HepG2 (cell line): Measurements from ENCODE around the gene HRG. TPM values are rescaled to one million over a fixed set of nuclear protein-coding genes. Genes with fewer than 3 reads are reported as not detected.
A peak's percentile ranks its signal among the peaks of the same experiment; 100 is the strongest.

Experiments used
- AKAP8 ChIP-seq: sonication (generic); formaldehyde crosslinking; IDR thresholded peaks from 2 replicates; pipeline ENCODE4 v1.5.1; 2020; ENCODE audit warnings: mild to moderate bottlenecking, missing genetic modification reagents
- BATF2 ChIP-seq: sonication (generic); formaldehyde crosslinking; IDR thresholded peaks from 2 replicates; pipeline ENCODE4 v1.8.0; 2022; ENCODE audit warnings: mild to moderate bottlenecking, missing genetic modification reagents, moderate library complexity
- CHCHD3 ChIP-seq: sonication (generic); formaldehyde crosslinking; IDR thresholded peaks from 2 replicates; pipeline ENCODE4 v1.8.0; 2022; ENCODE audit warnings: mild to moderate bottlenecking, missing genetic modification reagents, moderate library complexity
- ESRRA ChIP-seq: sonication (generic); formaldehyde crosslinking; IDR thresholded peaks from 2 replicates; pipeline ENCODE4 v1.5.1; 2020; ENCODE audit warnings: mild to moderate bottlenecking, low read depth, missing genetic modification reagents
- HMGA1 ChIP-seq: sonication (generic); formaldehyde crosslinking; conservative IDR thresholded peaks from 2 replicates; pipeline ENCODE4 v1.4.0; 2020; ENCODE audit warnings: missing genetic modification reagents
- MBD4 ChIP-seq: IDR thresholded peaks from 2 replicates; pipeline ENCODE4 v1.6.1; 2012; ENCODE audit warnings: low read length, inconsistent platforms, borderline replicate concordance
- MTA3 ChIP-seq: sonication (generic); formaldehyde crosslinking; IDR thresholded peaks from 2 replicates; pipeline ENCODE4 v1.4.0; 2020; ENCODE audit warnings: missing genetic modification reagents
- NCOA5 ChIP-seq: sonication (generic); formaldehyde crosslinking; IDR thresholded peaks from 2 replicates; pipeline ENCODE4 v1.4.0; 2020; ENCODE audit warnings: missing genetic modification reagents
- NFATC3 ChIP-seq: sonication (generic); formaldehyde crosslinking; IDR thresholded peaks from 2 replicates; pipeline ENCODE4 v1.5.1; 2020; ENCODE audit warnings: mild to moderate bottlenecking, missing genetic modification reagents
- NONO ChIP-seq, 2 experiments: fragments of 450-650 bp in 1 of 2; sonication (generic) in 1 of 2; formaldehyde crosslinking in 1 of 2; IDR thresholded peaks in 1 of 2; conservative IDR thresholded peaks in 1 of 2; 2 replicates each; pipeline versions ENCODE4 v1.6.1 to v1.8.0; 2017 to 2022; ENCODE audit warnings: mild to moderate bottlenecking in 1 of 2, missing genetic modification reagents in 1 of 2, moderate library complexity in 1 of 2
- NR2F6 ChIP-seq, 2 experiments: IDR thresholded peaks; 2 replicates each; pipeline ENCODE4 v1.6.1; 2016; ENCODE audit warnings: antibody characterized with exemption in 1 of 2, mild to moderate bottlenecking in 1 of 2
- PAWR ChIP-seq: sonication (generic); formaldehyde crosslinking; IDR thresholded peaks from 2 replicates; pipeline ENCODE4 v1.4.0; 2020; ENCODE audit warnings: missing genetic modification reagents, mild to moderate bottlenecking, borderline replicate concordance
- PLRG1 ChIP-seq: fragments of 450-650 bp; conservative IDR thresholded peaks from 2 replicates; pipeline ENCODE4 v1.6.1; 2016
- POLR2G ChIP-seq: fragments of 200-400 bp; formaldehyde crosslinking; IDR thresholded peaks from 2 replicates; pipeline ENCODE4 v1.6.1; 2018; ENCODE audit warnings: mild to moderate bottlenecking, low read depth, low read length, moderate library complexity
- RBFOX2 ChIP-seq: fragments of 200-400 bp; formaldehyde crosslinking; IDR thresholded peaks from 2 replicates; pipeline ENCODE4 v1.6.1; 2017; ENCODE audit warnings: low read depth, mild to moderate bottlenecking, low read length
- SMAD3 ChIP-seq: sonication (generic); formaldehyde crosslinking; IDR thresholded peaks from 2 replicates; pipeline ENCODE4 v1.4.0; 2020; ENCODE audit warnings: missing genetic modification reagents
- TCF7 ChIP-seq: sonication (generic); IDR thresholded peaks from 2 replicates; pipeline ENCODE4 v1.6.1; 2016; ENCODE audit warnings: antibody characterized with exemption, low read depth
- ZBTB26 ChIP-seq: IDR thresholded peaks from 2 replicates; pipeline ENCODE4 v1.6.1; 2016; ENCODE audit warnings: missing compliant biosample characterization, missing genetic modification reagents, borderline replicate concordance
- ZNF101 ChIP-seq: sonication (generic); formaldehyde crosslinking; IDR thresholded peaks from 2 replicates; pipeline ENCODE4 v1.4.0; 2020; ENCODE audit warnings: mild to moderate bottlenecking, low read depth, missing genetic modification reagents, borderline replicate concordance
- ZNF326 ChIP-seq: sonication (generic); formaldehyde crosslinking; IDR thresholded peaks from 2 replicates; pipeline ENCODE4 v1.4.0; 2020; ENCODE audit warnings: missing genetic modification reagents, borderline replicate concordance
- ZNF570 ChIP-seq: sonication (generic); formaldehyde crosslinking; IDR thresholded peaks from 2 replicates; pipeline ENCODE4 v1.4.0; 2020; ENCODE audit warnings: mild to moderate bottlenecking, missing genetic modification reagents, borderline replicate concordance
- ZNF580 ChIP-seq: IDR thresholded peaks from 2 replicates; pipeline ENCODE4 v1.6.1; 2016; ENCODE audit warnings: low read depth, borderline replicate concordance
- polyA plus RNA-seq, 8 experiments: library from polyadenylated mRNA; depleted of rRNA in 3 of 8; stranded (reverse) in 7 of 8; unstranded in 1 of 8; fragments of >200 nt; fragmentation: Illumina TruSeq in 4 of 8; extraction: Trizol in 4 of 8; gene quantifications; 2 replicates each; pipeline versions ENCODE4 v1.2.1 to v1.2.3, GENCODE V29; 2011 to 2016; ENCODE audit warnings: low read depth in 4 of 8, missing spikeins in 1 of 8, mixed read lengths in 1 of 8; ENCODE audit not compliant: insufficient read depth in 1 of 8
- total RNA-seq, 5 experiments: library from RNA; depleted of rRNA; stranded (reverse); fragments of >200 nt; fragmentation: Illumina TruSeq; extraction: Trizol; gene quantifications; 2 replicates each; pipeline ENCODE4 v1.2.3, GENCODE V29; 2016; ENCODE audit warnings: low read depth in 1 of 5
- TF ChIP-seq, protein P1 (sequence below): sonication (generic); formaldehyde crosslinking; IDR thresholded peaks from 2 replicates; pipeline ENCODE4 v1.8.1; 2023; ENCODE audit warnings: missing genetic modification reagents, mild to moderate bottlenecking, borderline replicate concordance
- TF ChIP-seq, protein P2 (sequence below): sonication (generic); formaldehyde crosslinking; IDR thresholded peaks from 2 replicates; pipeline ENCODE4 v1.5.1; 2020; ENCODE audit warnings: missing genetic modification reagents, mild to moderate bottlenecking, borderline replicate concordance
- TF ChIP-seq, protein P3 (sequence below): sonication (generic); formaldehyde crosslinking; IDR thresholded peaks from 2 replicates; pipeline ENCODE4 v1.4.0; 2020; ENCODE audit warnings: missing genetic modification reagents

HRG gene
- total and polyA plus RNA-seq, 2 of the 13 experiments (the other 11 are each of a cell fraction or from before 2014, with no cell fraction given): 0.09 to 0.11 TPM

GRCh38 chr3:186621894-186622650, 43.7 kb upstream of the HRG start (continued):
- TF ChIP-seq POLR2G (peak; percentile 95), HMGA1 (CRISPR knock-in tag) (no peak), PAWR (CRISPR knock-in tag) (no peak), ZNF326 (CRISPR knock-in tag) (no peak; the same call in 1 of the 2 replicates), NONO (IDR thresholded peaks at IDR 0.05) (no peak), NONO (CRISPR knock-in tag; conservative IDR thresholded peaks at IDR 0.05) (peak; percentile 80; the same call in 1 of the 2 replicates), ESRRA (CRISPR knock-in tag) (0 out of 2 replicates have a peak, but pooled peaks have one; percentile 36), ZNF580 (no peak), ZBTB26 (CRISPR knock-in tag) (no peak), ZNF101 (CRISPR knock-in tag) (no peak), NCOA5 (CRISPR knock-in tag) (no peak), CHCHD3 (CRISPR knock-in tag) (0 out of 2 replicates have a peak, but pooled peaks have one; percentile 58), TCF7 (no peak), NR2F6 (IDR thresholded peaks at IDR 0.05) (0 out of 2 replicates have a peak, but pooled peaks have one; percentile 3), NR2F6 (CRISPR knock-in tag; IDR thresholded peaks at IDR 0.05) (no peak), NFATC3 (CRISPR knock-in tag) (0 out of 2 replicates have a peak, but pooled peaks have one; percentile 26), RBFOX2 (no peak; the same call in 1 of the 2 replicates), MBD4 (no peak), SMAD3 (CRISPR knock-in tag) (peak; percentile 15; the same call in 1 of the 2 replicates), PLRG1 (no peak), BATF2 (CRISPR knock-in tag) (no peak), AKAP8 (CRISPR knock-in tag) (peak; percentile 92), MTA3 (CRISPR knock-in tag) (no peak), ZNF570 (CRISPR knock-in tag) (no peak)
- TF ChIP-seq, protein P1, sequence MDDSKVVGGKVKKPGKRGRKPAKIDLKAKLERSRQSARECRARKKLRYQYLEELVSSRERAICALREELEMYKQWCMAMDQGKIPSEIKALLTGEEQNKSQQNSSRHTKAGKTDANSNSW (CRISPR knock-in tag): no peak
- TF ChIP-seq, protein P2, sequence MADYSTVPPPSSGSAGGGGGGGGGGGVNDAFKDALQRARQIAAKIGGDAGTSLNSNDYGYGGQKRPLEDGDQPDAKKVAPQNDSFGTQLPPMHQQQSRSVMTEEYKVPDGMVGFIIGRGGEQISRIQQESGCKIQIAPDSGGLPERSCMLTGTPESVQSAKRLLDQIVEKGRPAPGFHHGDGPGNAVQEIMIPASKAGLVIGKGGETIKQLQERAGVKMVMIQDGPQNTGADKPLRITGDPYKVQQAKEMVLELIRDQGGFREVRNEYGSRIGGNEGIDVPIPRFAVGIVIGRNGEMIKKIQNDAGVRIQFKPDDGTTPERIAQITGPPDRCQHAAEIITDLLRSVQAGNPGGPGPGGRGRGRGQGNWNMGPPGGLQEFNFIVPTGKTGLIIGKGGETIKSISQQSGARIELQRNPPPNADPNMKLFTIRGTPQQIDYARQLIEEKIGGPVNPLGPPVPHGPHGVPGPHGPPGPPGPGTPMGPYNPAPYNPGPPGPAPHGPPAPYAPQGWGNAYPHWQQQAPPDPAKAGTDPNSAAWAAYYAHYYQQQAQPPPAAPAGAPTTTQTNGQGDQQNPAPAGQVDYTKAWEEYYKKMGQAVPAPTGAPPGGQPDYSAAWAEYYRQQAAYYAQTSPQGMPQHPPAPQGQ (CRISPR knock-in tag): peak; percentile 64
- TF ChIP-seq, protein P3, sequence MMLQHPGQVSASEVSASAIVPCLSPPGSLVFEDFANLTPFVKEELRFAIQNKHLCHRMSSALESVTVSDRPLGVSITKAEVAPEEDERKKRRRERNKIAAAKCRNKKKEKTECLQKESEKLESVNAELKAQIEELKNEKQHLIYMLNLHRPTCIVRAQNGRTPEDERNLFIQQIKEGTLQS (CRISPR knock-in tag): no peak
